ENCODE data around the gene FAM43A.

The FAM43A gene

DNA sequence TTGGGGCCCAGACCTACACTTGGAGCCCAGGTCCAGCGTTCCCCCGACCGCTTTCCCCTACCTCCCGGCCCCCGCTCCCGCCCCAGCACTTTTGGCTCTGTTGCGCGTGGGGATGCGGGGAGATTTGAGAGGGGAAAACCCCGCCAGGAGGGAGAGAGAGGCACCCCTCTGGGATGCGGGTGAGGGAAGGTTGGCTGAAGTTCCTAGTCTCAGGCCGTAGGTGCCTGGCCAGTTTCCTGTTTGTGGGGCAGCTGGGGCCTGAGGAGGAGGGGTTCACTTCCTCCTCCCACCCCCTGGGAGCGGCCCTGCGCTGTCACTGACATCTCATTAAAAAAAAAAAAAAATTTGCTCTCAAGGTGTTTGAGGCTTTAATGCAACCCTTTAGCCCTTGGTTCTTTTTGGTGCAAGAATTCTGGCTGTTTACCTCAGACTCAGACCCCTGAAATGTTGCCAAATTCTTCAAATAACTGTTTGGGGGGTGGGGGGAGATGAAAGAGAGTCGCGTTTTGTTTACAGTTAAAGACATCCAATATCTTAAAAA, 2.6 kb downstream of the FAM43A start:
- Histone ChIP-seq H3K36me3 (ENCODE audit: control insufficient read depth in 4 of 4, insufficient read depth in 4 of 4, low read length in 3 of 4) (no peaks in the 10 kb centered on the region), H3K27ac (ENCODE audit: insufficient read depth in 1 of 2, low read depth in 1 of 2, low read length in 2 of 2, poor library complexity in 1 of 2, severe bottlenecking in 2 of 2) (no peak overlapping the region), H3K4me3 (ENCODE audit: control insufficient read depth in 1 of 7, extremely low read depth in 1 of 7, insufficient read depth in 4 of 7, low read depth in 2 of 7, low read length in 6 of 7) (peak overlapping the region in 6 of 7 experiments; percentile 69 to 88 (median 76)), H3K27me3 (replicated peaks in 2 of 5; ENCODE audit: control insufficient read depth in 4 of 5, insufficient read depth in 5 of 5, low read length in 4 of 5) (no peaks in the 10 kb centered on the region), H3K4me1 (ENCODE audit: control extremely low read depth in 1 of 4, control insufficient read depth in 4 of 4, insufficient read depth in 4 of 4, low read length in 3 of 4) (peaks cover 5 to 61% (median 51%) of the 10 kb centered on the region in 4 experiments), H3K9me3 (ENCODE audit: control extremely low read depth in 1 of 5, control insufficient read depth in 4 of 5, insufficient read depth in 2 of 5, low read depth in 1 of 5, low read length in 4 of 5) (no peaks in the 10 kb centered on the region)
- no CpG with 5 or more reads among the region's 16 CpGs for WGBS (ENCODE audit: insufficient coverage)
- DNase-seq = peak in 2 of 3 donors; percentile 56 to 66
- ChIA-PET POLR2A (interaction anchor here (0.9 to 2.9 kb wide), 5 partner anchors 16 to 462 kb away, joined by 4 to 14 read pairs (median 7); partner anchors contain the start of gene LSG1), CTCF (interaction anchor here (0.7 to 10.6 kb wide), 22 partner anchors 8 to 576 kb away, joined by 3 to 129 read pairs (median 3); partner anchors contain the start of gene LSG1)

DNA sequence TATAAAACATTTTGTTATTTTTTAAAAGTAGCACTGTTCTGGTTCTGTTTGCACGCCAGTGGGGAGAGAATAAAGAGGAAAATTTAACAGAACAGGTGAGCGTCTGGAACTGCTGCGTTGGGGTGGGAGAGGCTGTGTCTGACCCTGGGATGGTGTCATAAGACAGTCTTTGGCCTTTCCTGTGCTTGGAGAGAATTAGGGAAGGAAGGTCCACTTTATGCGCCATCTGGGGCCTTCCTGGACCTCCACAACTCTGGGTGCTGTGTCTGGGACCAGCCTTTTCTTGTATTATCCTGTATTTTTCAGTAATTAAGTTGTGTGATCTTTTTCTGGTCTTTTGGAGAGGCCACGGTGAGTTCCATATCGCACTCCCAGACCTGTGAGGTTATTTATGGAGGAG, 3.3 kb downstream of the FAM43A start:
- ChIA-PET POLR2A (interaction anchor here (0.6 to 2.9 kb wide), 4 partner anchors 48 to 582 kb away, joined by 3 to 14 read pairs (median 4); no protein-coding TSS in a partner anchor), CTCF (interaction anchor here (0.8 to 4.9 kb wide), 4 partner anchors 212 to 420 kb away, joined by 3 to 40 read pairs (median 3); no protein-coding TSS in a partner anchor)
- WGBS (ENCODE audit: insufficient coverage) = 70% methylated on average over 3 of the region's 6 CpGs
- Histone ChIP-seq H3K27ac (ENCODE audit: insufficient read depth in 1 of 2, low read depth in 1 of 2, low read length in 2 of 2, poor library complexity in 1 of 2, severe bottlenecking in 2 of 2) (no peak overlapping the region), H3K27me3 (replicated peaks in 2 of 5; ENCODE audit: control insufficient read depth in 4 of 5, insufficient read depth in 5 of 5, low read length in 4 of 5) (no peaks in the 10 kb centered on the region), H3K4me1 (ENCODE audit: control extremely low read depth in 1 of 4, control insufficient read depth in 4 of 4, insufficient read depth in 4 of 4, low read length in 3 of 4) (peaks cover 5 to 59% (median 49%) of the 10 kb centered on the region in 4 experiments), H3K9me3 (ENCODE audit: control extremely low read depth in 1 of 5, control insufficient read depth in 4 of 5, insufficient read depth in 2 of 5, low read depth in 1 of 5, low read length in 4 of 5) (no peaks in the 10 kb centered on the region), H3K4me3 (ENCODE audit: control insufficient read depth in 1 of 7, extremely low read depth in 1 of 7, insufficient read depth in 4 of 7, low read depth in 2 of 7, low read length in 6 of 7) (peak overlapping the region in 4 of 7 experiments; percentile 10 to 88 (median 30)), H3K36me3 (ENCODE audit: control insufficient read depth in 4 of 4, insufficient read depth in 4 of 4, low read length in 3 of 4) (no peaks in the 10 kb centered on the region)
- DNase-seq = no peak

DNA sequence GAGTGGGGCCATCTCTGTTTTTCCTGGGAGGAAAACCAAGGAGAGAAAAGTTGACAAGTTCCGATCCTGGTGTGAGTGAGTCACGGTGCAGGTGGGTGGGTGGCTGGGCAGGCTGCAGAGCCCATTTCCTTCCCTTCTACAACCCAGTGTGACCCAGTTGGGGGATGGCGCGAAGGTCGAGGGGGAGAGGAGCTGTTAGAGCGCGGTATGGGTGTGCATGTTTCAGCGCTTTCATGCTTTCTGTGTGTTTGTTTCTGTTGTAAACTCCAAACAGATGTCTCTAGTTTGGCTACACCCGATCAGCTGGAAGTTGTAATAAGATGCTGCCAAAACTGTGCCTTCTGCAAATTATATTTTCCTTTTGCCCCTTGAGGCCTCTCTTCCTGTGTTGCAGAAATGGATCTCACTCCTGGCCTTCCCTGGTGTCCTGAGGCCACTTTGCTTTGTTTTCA, 3.8 kb downstream of the FAM43A start:
- no peaks in the 10 kb centered on the region for H3K9me3 ChIP-seq (ENCODE audit: control extremely low read depth in 1 of 5, control insufficient read depth in 4 of 5, insufficient read depth in 2 of 5, low read depth in 1 of 5, low read length in 4 of 5)
- ChIA-PET POLR2A (interaction anchor here (1.2 kb wide), 1 partner anchor 48 kb away, joined by 3 read pairs; no protein-coding TSS in a partner anchor), CTCF (interaction anchor here (0.8 to 1.1 kb wide), 2 partner anchors 212 to 419 kb away, joined by 3 read pairs; no protein-coding TSS in a partner anchor)
- 20% methylated on average over 4 of the region's 9 CpGs for WGBS (ENCODE audit: insufficient coverage)
- peaks cover 5 to 59% (median 49%) of the 10 kb centered on the region in 4 experiments for H3K4me1 ChIP-seq (ENCODE audit: control extremely low read depth in 1 of 4, control insufficient read depth in 4 of 4, insufficient read depth in 4 of 4, low read length in 3 of 4)
- H3K27ac ChIP-seq (ENCODE audit: insufficient read depth in 1 of 2, low read depth in 1 of 2, low read length in 2 of 2, poor library complexity in 1 of 2, severe bottlenecking in 2 of 2) = no peak overlapping the region
- H3K27me3 ChIP-seq (replicated peaks in 2 of 5; ENCODE audit: control insufficient read depth in 4 of 5, insufficient read depth in 5 of 5, low read length in 4 of 5) = no peaks in the 10 kb centered on the region
- peak in 2 of 3 donors; percentile 62 to 76 for DNase-seq
- H3K4me3 ChIP-seq (ENCODE audit: control insufficient read depth in 1 of 7, extremely low read depth in 1 of 7, insufficient read depth in 4 of 7, low read depth in 2 of 7, low read length in 6 of 7) = peak overlapping the region in 3 of 7 experiments; percentile 20 to 88 (median 41)
- H3K36me3 ChIP-seq (ENCODE audit: control insufficient read depth in 4 of 4, insufficient read depth in 4 of 4, low read length in 3 of 4) = no peaks in the 10 kb centered on the region

DNA sequence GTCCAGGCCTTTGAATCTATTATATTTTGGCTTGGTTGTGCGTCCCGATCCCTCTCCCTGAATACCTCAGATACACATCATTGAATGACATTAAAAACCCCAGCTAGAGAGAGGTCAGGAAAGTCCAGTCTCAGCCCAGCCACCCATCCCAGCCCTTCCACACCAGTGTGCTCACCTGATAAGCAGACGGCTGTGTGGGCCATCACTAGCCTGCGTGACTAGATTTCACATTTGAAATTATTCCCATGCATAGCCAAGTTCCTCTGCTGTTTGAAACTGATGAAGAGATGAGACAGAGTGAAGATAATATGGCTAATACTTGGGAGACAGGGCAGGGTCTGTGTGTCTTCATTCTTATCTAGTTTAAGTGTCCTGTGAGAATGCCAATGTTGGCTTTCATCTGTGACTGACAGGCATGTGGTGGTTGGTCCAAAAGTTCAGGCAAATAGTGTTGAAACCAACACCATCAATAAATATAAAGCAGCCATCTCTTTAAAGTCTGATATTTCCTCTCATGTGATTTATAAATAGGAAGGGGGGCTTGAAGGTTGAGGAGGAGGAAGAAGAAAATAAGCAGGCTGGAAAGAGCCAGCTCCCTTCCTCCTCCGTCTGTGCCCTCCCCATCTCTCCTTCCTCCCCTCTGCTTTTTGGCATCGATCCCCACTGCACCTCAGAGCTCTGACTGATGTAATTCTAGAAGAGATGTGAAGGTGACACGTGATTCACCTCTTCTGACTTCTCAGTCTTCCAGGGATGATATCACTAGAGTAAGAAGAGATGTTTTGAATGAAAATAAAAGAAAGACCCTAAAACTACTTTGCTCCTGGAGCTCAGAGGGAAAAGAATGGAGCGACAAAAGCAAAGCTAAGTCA, 5.1 kb downstream of the FAM43A start:
- ChIA-PET CTCF (interaction anchor here (0.7 to 1.8 kb wide), 4 partner anchors 14 to 267 kb away, joined by 3 read pairs; no protein-coding TSS in a partner anchor), POLR2A (interaction anchor here (0.6 kb wide), 1 partner anchor 475 kb away, joined by 3 read pairs; no protein-coding TSS in a partner anchor)
- H3K4me3 ChIP-seq (ENCODE audit: control insufficient read depth in 1 of 7, extremely low read depth in 1 of 7, insufficient read depth in 4 of 7, low read depth in 2 of 7, low read length in 6 of 7) = no peak overlapping the region
- WGBS (ENCODE audit: insufficient coverage) = 96% methylated on average over 3 of the region's 8 CpGs
- no peaks in the 10 kb centered on the region for H3K27me3 ChIP-seq (replicated peaks in 2 of 5; ENCODE audit: control insufficient read depth in 4 of 5, insufficient read depth in 5 of 5, low read length in 4 of 5)
- no peaks in the 10 kb centered on the region for H3K36me3 ChIP-seq (ENCODE audit: control insufficient read depth in 4 of 4, insufficient read depth in 4 of 4, low read length in 3 of 4)
- no peak overlapping the region for H3K27ac ChIP-seq (ENCODE audit: insufficient read depth in 1 of 2, low read depth in 1 of 2, low read length in 2 of 2, poor library complexity in 1 of 2, severe bottlenecking in 2 of 2)
- no peak for DNase-seq
- no peaks in the 10 kb centered on the region for H3K9me3 ChIP-seq (ENCODE audit: control extremely low read depth in 1 of 5, control insufficient read depth in 4 of 5, insufficient read depth in 2 of 5, low read depth in 1 of 5, low read length in 4 of 5)
- H3K4me1 ChIP-seq (ENCODE audit: control extremely low read depth in 1 of 4, control insufficient read depth in 4 of 4, insufficient read depth in 4 of 4, low read length in 3 of 4) = peaks cover 5 to 48% (median 41%) of the 10 kb centered on the region in 4 experiments

DNA sequence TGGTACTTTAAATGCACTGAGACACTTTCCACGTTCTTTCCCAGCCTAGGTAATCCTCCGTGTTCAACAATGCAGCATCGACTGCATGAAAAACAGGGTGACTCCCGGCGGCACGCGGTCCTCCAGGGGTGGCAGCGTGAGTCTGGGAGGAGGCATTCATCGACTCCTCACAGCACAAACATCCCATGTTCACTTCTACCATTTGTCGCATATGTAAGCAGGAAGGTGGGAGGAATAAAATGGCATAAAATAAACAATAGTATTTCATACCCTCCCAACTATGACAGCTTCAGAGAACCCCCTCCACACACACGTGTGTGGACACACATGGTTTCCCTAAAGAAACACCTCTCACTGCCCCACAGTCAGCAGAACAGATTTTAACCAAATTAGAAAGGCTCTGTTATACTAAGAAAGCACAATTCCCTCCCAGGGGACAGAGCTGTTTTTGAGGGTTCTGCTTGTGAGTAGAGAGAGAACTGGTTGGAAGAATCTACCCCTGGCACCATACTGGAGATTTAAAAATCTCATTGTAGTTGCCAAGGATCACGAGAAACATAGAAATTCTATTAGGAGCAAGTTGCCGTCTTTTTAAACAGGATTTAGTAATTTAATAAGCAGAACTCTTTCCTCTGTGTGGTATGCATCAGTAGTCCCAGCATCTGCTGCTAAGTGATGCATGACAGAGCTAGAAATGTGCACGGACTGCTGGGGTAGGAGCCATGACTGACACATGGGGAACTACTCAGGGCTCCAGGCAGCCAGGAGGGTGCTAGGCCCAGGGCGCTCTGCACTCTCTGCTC, 6.0 kb downstream of the FAM43A start:
- Histone ChIP-seq H3K27me3 (replicated peaks in 2 of 5; ENCODE audit: control insufficient read depth in 4 of 5, insufficient read depth in 5 of 5, low read length in 4 of 5) (no peaks in the 10 kb centered on the region), H3K27ac (ENCODE audit: insufficient read depth in 1 of 2, low read depth in 1 of 2, low read length in 2 of 2, poor library complexity in 1 of 2, severe bottlenecking in 2 of 2) (no peak overlapping the region), H3K4me1 (ENCODE audit: control extremely low read depth in 1 of 4, control insufficient read depth in 4 of 4, insufficient read depth in 4 of 4, low read length in 3 of 4) (peaks cover 5 to 39% (median 33%) of the 10 kb centered on the region in 4 experiments), H3K9me3 (ENCODE audit: control extremely low read depth in 1 of 5, control insufficient read depth in 4 of 5, insufficient read depth in 2 of 5, low read depth in 1 of 5, low read length in 4 of 5) (no peaks in the 10 kb centered on the region), H3K36me3 (ENCODE audit: control insufficient read depth in 4 of 4, insufficient read depth in 4 of 4, low read length in 3 of 4) (no peaks in the 10 kb centered on the region), H3K4me3 (ENCODE audit: control insufficient read depth in 1 of 7, extremely low read depth in 1 of 7, insufficient read depth in 4 of 7, low read depth in 2 of 7, low read length in 6 of 7) (no peak overlapping the region)
- ChIA-PET CTCF (interaction anchor here (0.8 to 1.8 kb wide), 2 partner anchors 31 to 262 kb away, joined by 3 read pairs; no protein-coding TSS in a partner anchor), POLR2A (no interaction called here)
- 81% methylated on average over 7 of the region's 15 CpGs for WGBS (ENCODE audit: insufficient coverage)
- DNase-seq = peak in 2 of 3 donors; percentile 34 to 47

DNA sequence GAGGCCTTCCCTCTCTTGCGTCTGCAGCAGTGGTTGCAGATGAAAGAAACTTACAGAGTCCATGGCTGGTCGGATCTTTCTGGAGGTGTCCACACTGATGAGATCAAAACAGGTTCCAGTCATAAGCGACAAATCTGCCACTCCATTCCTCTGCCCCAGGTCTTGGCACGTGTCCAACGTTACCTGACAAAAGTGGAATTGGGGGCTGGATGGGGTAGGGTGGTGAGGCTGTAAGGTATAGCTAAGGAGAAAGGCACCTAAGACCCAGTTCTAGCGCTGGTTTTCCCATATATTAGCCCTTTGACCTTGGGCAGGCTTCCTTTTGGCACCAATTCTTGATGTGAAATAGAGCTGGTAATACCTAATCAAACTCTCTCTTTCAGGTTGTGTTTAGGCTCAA, 11.0 kb downstream of the FAM43A start:
- Histone ChIP-seq H3K36me3 (ENCODE audit: control insufficient read depth in 4 of 4, insufficient read depth in 4 of 4, low read length in 3 of 4) (no peaks in the 10 kb centered on the region), H3K9me3 (ENCODE audit: control extremely low read depth in 1 of 5, control insufficient read depth in 4 of 5, insufficient read depth in 2 of 5, low read depth in 1 of 5, low read length in 4 of 5) (peaks cover 0 to 17% (median 3%) of the 10 kb centered on the region in 5 experiments), H3K4me1 (ENCODE audit: control extremely low read depth in 1 of 4, control insufficient read depth in 4 of 4, insufficient read depth in 4 of 4, low read length in 3 of 4) (peaks cover 0 to 3% (median 0%) of the 10 kb centered on the region in 4 experiments), H3K27me3 (replicated peaks in 2 of 5; ENCODE audit: control insufficient read depth in 4 of 5, insufficient read depth in 5 of 5, low read length in 4 of 5) (no peaks in the 10 kb centered on the region), H3K4me3 (ENCODE audit: control insufficient read depth in 1 of 7, extremely low read depth in 1 of 7, insufficient read depth in 4 of 7, low read depth in 2 of 7, low read length in 6 of 7) (no peak overlapping the region), H3K27ac (ENCODE audit: insufficient read depth in 1 of 2, low read depth in 1 of 2, low read length in 2 of 2, poor library complexity in 1 of 2, severe bottlenecking in 2 of 2) (no peak overlapping the region)
- POLR2A ChIA-PET = interaction anchor here (0.6 kb wide), 1 partner anchor 47 kb away, joined by 3 read pairs; no protein-coding TSS in a partner anchor
- CTCF ChIA-PET = interaction anchor here (0.6 to 2.5 kb wide), 3 partner anchors 9 to 183 kb away, joined by 3 to 8 read pairs (median 3); no protein-coding TSS in a partner anchor
- no peak for DNase-seq
- WGBS (ENCODE audit: insufficient coverage) = 83% methylated on average over 2 of the region's 6 CpGs
